ENCODE data around the gene RPAP2. TPM values are rescaled to one million over a fixed set of nuclear protein-coding genes. Genes with fewer than 3 reads are reported as not detected.

The RPAP2 gene
- total and polyA plus RNA-seq, 2 of the 8 experiments (the other 6 are each of a cell fraction or from before 2014, with no cell fraction given): 7.9 to 28.4 TPM

- TF ChIP-seq KDM4A (IDR thresholded peaks at IDR 0.05; ENCODE audit: low read depth, low read length, severe bottlenecking): no peak
- no peak for TF ChIP-seq MAFK (IDR thresholded peaks at IDR 0.05; ENCODE audit: low read depth, low read length)
- no peak for TF ChIP-seq RNF2 (IDR thresholded peaks at IDR 0.05; ENCODE audit: borderline replicate concordance, low read depth, low read length, missing control alignments, poor library complexity, severe bottlenecking)
- TF ChIP-seq, protein P1, sequence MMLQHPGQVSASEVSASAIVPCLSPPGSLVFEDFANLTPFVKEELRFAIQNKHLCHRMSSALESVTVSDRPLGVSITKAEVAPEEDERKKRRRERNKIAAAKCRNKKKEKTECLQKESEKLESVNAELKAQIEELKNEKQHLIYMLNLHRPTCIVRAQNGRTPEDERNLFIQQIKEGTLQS (IDR thresholded peaks at IDR 0.05; ENCODE audit: insufficient read depth, low read depth, low read length): no peak
- no peak for TF ChIP-seq ZNF274 (IDR thresholded peaks at IDR 0.05; ENCODE audit: borderline replicate concordance, extremely low read depth, low read length)
Measured at GRCh38 chr1:92374223-92374622, 75.4 kb downstream of the RPAP2 start (continued).

Measured in H1 (cell line).